H1 (cell line): ENCODE measurements around the gene ARHGEF5. TPM values are rescaled to one million over a fixed set of nuclear protein-coding genes. Genes with fewer than 3 reads are reported as not detected.

Source experiments
- RNF2 ChIP-seq: fragments of 200-900, 300-1000 bp; sonication (generic); IDR thresholded peaks from 2 replicates; pipeline ENCODE4 v1.7.1; 2016; ENCODE audit warnings: borderline replicate concordance, low read depth, mild to moderate bottlenecking, antibody characterized with exemption, low read length; ENCODE audit not compliant: poor library complexity, severe bottlenecking; ENCODE audit errors: missing control alignments
- TAF7 ChIP-seq: optimal IDR thresholded peaks from 2 replicates; pipeline ENCODE3; 2011; ENCODE audit warnings: low read depth, mild to moderate bottlenecking, inconsistent platforms, low read length, moderate library complexity, borderline replicate concordance
- polyA plus RNA-seq, 7 experiments: library from polyadenylated mRNA; depleted of rRNA in 3 of 7; stranded (reverse) in 5 of 7; unstranded in 2 of 7; fragments of >200 nt in 5 of 7; fragments of 200-250 nt in 2 of 7; gene quantifications; 1 replicate in 5 of 7; 2 replicates in 1 of 7; 4 replicates in 1 of 7; pipeline versions ENCODE4 v1.2.1 to v1.2.3, GENCODE V29; 2011 to 2013; ENCODE audit warnings: missing spikeins in 2 of 7, mixed read lengths in 2 of 7
- total RNA-seq: library from RNA; stranded (reverse); fragmentation: NEBNext Ultra II Directional; extraction: Animal tissue kit (Norgen Biotek cat#: 25700); gene quantifications from 2 replicates; pipeline ENCODE4 v1.2.1, GENCODE V29; 2021

Gene ARHGEF5
- total and polyA plus RNA-seq, 2 of the 8 experiments (the other 6 are each of a cell fraction or from before 2014, with no cell fraction given) = 12.8 to 34.6 TPM

DNA sequence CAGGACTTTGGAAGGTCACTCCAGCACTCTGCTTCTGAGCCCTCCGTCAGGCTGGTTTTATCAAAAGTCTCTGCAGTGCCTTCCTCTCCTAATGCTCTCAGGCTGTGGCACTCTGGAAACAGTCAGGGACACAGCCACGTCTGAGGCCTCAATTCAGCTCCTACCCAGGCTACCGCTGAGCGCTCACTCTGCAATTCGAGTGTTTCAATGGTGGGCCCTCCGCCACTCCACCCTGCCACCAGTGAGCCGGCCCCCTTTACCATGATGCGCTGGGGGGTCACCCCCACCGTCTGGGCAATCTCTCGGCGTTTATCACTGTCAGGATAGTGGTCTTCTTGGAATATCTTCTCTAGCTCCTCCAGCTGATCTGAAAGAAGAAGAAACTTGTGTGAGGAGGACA is 44.7 kb downstream of the ARHGEF5 start (continued):
- no peak for TF ChIP-seq TAF7
- no peak for TF ChIP-seq RNF2
